Stimulated activated naive CD8-positive, alpha-beta T cell treated with anti-CD3 and anti-CD28 coated beads, Interleukin-15, amount 100 ng/mL, for 72 hours (primary cell): Measurements from ENCODE around the gene CR1L.
"Not testable (repeated sequence)": the region's sequence is repeated elsewhere in the genome, so short reads cannot be mapped to it uniquely, and the experiment has no call there.

Experiments used
- ATAC-seq: fragments of 150-1000 bp; cut with Tn5 transposase; 2 replicates; pipeline ENCODE4 v1.10.0; 2021; ENCODE audit warnings: mild to moderate bottlenecking, moderate library complexity
- DNase-seq, 2 donors: peaks; one replicate each; pipeline ENCODE4 v3.0.0; 2021 to 2022
- H3K27ac Mint-ChIP-seq, 2 donors: one replicate each; pipeline ENCODE4 v1.8.0; 2022; ENCODE audit warnings: mild to moderate bottlenecking in 2 of 2, mixed read lengths in 2 of 2, moderate library complexity in 2 of 2
- H3K27me3 Mint-ChIP-seq: one replicate; pipeline ENCODE4 v1.8.0; 2022; ENCODE audit warnings: mixed read lengths
- H3K4me1 Mint-ChIP-seq: one replicate; pipeline ENCODE4 v1.8.0; 2022; ENCODE audit warnings: mild to moderate bottlenecking, mixed read lengths
- H3K4me3 Mint-ChIP-seq, 2 donors: one replicate each; pipeline ENCODE4 v1.8.0; 2022; ENCODE audit warnings: mild to moderate bottlenecking in 2 of 2, mixed read lengths in 2 of 2, moderate library complexity in 1 of 2
- H3K9me3 Mint-ChIP-seq, 2 donors: one replicate each; pipeline ENCODE4 v1.8.0; 2022; ENCODE audit warnings: mixed read lengths in 2 of 2

The CR1L gene

GRCh38 chr1:207658904-207659485, 14.1 kb downstream of the CR1L start:
- Mint-ChIP-seq H3K9me3 (peaks cover 0 to 4% of the 10 kb centered on the region in 2 donors), H3K4me1 (no peaks in the 10 kb centered on the region), H3K4me3 (no peak overlapping the region), H3K27ac (no peak overlapping the region), H3K27me3 (peaks cover 9% of the 10 kb centered on the region)
- DNase-seq = no peak
- ATAC-seq = no peak

- H3K4me3 Mint-ChIP-seq = no peak overlapping the region
- no peaks in the 10 kb centered on the region for H3K4me1 Mint-ChIP-seq
- peaks cover 9% of the 10 kb centered on the region for H3K27me3 Mint-ChIP-seq
- H3K27ac Mint-ChIP-seq = no peak overlapping the region
- peaks cover 0 to 4% of the 10 kb centered on the region in 2 donors for H3K9me3 Mint-ChIP-seq
- DNase-seq = no peak
- ATAC-seq = no peak
Observed at GRCh38 chr1:207659545-207660153, 14.7 kb downstream of the CR1L start.

DNA sequence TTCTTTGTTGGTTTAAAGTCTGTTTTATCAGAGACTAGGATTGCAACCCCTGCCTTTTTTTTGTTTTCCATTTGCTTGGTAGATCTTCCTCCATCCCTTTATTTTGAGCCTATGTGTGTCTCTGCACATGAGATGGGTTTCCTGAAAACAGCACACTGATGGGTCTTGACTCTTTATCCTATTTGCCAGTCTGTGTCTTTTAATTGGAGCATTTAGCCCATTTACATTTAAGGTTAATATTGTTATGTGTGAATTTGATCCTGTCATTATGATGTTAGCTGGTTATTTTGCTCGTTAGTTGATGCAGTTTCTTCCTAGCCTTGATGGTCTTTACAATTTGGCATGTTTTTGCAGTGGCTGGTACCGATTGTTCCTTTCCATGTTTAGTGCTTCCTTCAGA, 16.5 kb downstream of the CR1L start:
- H3K9me3 Mint-ChIP-seq, H3K4me3 Mint-ChIP-seq, H3K4me1 Mint-ChIP-seq, DNase-seq, H3K27ac Mint-ChIP-seq, ATAC-seq: not testable (repeated sequence)
- H3K27me3 Mint-ChIP-seq = peaks cover 17% of the 10 kb centered on the region

- ATAC-seq (no peak), DNase-seq (no peak)
- Mint-ChIP-seq H3K27me3 (peaks cover 57% of the 10 kb centered on the region), H3K27ac (no peak overlapping the region), H3K4me1 (peaks cover 10% of the 10 kb centered on the region), H3K9me3 (peaks cover 6 to 9% of the 10 kb centered on the region in 2 donors), H3K4me3 (no peak overlapping the region)
Observed at GRCh38 chr1:207666342-207666741, 21.4 kb downstream of the CR1L start.

DNA sequence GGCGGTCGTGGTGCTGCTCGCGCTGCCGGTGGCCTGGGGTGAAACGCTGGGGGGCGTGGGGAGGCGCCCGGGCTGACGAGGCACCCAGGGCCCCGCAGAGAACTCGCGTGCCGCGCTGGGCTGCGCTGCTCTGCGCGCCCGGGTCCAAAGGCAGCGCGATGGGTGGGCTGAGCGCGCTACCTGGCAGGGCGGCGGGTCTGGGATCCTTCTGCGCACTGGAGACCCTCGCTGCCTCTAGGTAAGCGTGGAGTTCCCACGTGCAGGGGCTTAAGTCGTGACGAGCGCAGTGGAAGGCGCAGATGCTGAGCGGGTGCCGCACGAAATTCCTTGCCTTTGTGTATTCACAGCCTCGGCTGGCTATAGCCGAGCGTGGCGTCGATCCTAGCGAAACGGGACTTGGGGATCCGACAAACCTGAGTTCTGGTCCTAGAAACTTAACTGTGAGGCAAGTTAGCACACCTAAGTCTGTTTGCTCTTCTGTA, 24.6 kb downstream of the CR1L start:
- Mint-ChIP-seq H3K9me3 (peaks cover 5 to 6% of the 10 kb centered on the region in 2 donors), H3K27ac (no peak overlapping the region), H3K4me1 (peaks cover 10% of the 10 kb centered on the region), H3K27me3 (peaks cover 61% of the 10 kb centered on the region), H3K4me3 (peak overlapping the region in 1 of 2 donors; percentile 36)
- DNase-seq = no peak
- peak; percentile 37 for ATAC-seq

DNA sequence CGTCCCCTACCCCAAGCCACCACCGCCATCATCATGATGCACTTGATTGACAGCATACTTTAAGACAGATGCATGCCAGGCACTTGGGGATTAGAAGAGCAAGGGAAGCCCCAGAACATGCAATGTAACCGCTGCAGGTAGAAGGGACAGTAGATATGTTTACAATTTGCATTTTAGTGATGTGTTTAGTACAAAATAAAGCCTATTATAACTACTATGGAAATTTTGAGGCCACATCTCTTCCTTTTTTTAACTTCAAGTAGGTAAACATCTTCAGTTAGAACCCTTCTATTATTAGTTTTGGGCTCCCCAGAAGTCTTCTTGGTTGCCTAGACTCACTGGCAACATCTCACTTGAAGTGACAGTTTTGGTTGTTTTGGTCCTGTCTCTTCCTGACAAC, 25.3 kb downstream of the CR1L start:
- ATAC-seq = no peak
- Mint-ChIP-seq H3K9me3 (peaks cover 5 to 6% of the 10 kb centered on the region in 2 donors), H3K4me3 (peak overlapping the region in 1 of 2 donors; percentile 36), H3K4me1 (peaks cover 10% of the 10 kb centered on the region), H3K27me3 (peaks cover 61% of the 10 kb centered on the region), H3K27ac (no peak overlapping the region)
- no peak for DNase-seq

DNA sequence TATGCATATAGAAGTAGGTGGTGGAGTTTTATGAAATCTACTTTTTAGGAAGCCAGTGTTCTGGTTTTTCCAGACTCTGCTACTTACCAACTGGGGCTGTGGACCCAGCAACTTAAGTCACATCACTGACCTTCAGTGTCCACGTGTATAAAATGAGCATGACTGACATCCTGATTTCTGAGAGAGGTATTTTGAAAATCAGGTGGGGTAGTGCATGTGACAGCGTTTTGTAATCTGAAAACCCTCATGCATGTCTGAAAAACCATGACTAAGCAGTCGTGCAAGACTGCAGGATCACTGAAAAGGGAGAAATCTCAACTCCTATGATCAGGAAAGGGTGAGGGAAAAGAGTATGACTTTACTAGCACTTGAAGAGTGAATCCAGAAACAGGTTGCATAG, 26.1 kb downstream of the CR1L start:
- ATAC-seq = no peak
- H3K4me3 Mint-ChIP-seq = no peak overlapping the region
- peaks cover 58% of the 10 kb centered on the region for H3K27me3 Mint-ChIP-seq
- H3K9me3 Mint-ChIP-seq = peaks cover 5% of the 10 kb centered on the region in 2 donors
- no peak overlapping the region for H3K27ac Mint-ChIP-seq
- H3K4me1 Mint-ChIP-seq = peaks cover 10% of the 10 kb centered on the region
- DNase-seq = no peak

GRCh38 chr1:207672522-207673130, 27.7 kb downstream of the CR1L start:
- peaks cover 41% of the 10 kb centered on the region for H3K27me3 Mint-ChIP-seq

GRCh38 chr1:207673399-207673798, 28.5 kb downstream of the CR1L start:
- no peaks in the 10 kb centered on the region for H3K9me3 Mint-ChIP-seq
- no peak for ATAC-seq
- peaks cover 10% of the 10 kb centered on the region for H3K4me1 Mint-ChIP-seq
- H3K27ac Mint-ChIP-seq = no peak overlapping the region
- peaks cover 34% of the 10 kb centered on the region for H3K27me3 Mint-ChIP-seq
- DNase-seq = no peak
- H3K4me3 Mint-ChIP-seq = no peak overlapping the region

More at GRCh38 chr1:207672522-207673130, 27.7 kb downstream of the CR1L start:
- DNase-seq (no peak), ATAC-seq (peak; percentile 68)
- no peaks in the 10 kb centered on the region for H3K9me3 Mint-ChIP-seq
- no peak overlapping the region for H3K4me3 Mint-ChIP-seq
- peaks cover 10% of the 10 kb centered on the region for H3K4me1 Mint-ChIP-seq
- H3K27ac Mint-ChIP-seq = no peak overlapping the region

GRCh38 chr1:207676153-207676552, 31.2 kb downstream of the CR1L start:
- Mint-ChIP-seq H3K27me3 (peaks cover 6% of the 10 kb centered on the region), H3K4me3 (no peak overlapping the region), H3K4me1 (no peaks in the 10 kb centered on the region), H3K9me3 (no peaks in the 10 kb centered on the region), H3K27ac (no peak overlapping the region)
- no peak for ATAC-seq
- DNase-seq = no peak

DNA sequence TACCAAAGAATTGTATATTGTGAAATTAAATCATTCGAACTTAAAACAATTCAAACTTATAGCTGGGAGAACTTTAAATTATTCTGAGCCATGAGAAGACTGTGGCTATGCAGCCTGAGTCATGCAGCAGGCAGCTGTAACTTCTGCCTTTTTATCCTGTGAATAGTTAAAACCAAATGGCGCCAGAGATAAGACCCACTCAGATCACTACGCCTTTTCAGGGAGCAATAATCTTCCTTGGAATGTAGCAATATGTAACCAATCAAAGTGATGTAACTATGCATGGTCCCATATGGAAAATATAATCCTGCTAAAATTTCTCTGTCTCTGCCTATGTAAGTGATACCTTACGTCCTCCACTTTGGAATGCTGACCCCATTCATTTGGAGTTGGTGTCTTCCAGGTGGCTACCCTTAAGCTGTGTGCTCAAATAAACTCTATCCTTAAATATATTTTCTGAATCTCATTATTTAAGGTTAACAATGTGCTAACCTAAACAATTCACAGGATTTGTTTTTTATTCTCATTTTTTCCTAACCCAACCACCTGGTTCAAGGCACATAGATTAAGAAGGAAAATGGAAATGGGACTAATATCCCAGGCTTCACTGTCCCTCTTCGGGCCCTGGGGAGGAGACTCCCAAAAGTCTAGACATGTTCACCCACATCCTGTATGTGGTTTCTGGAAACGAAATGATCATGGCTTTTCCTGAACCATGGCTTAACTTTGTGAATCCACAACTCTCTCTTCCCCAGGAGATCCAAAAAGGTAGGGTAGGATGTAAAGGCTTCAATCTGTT, 35.9 kb downstream of the CR1L start:
- H3K4me1 Mint-ChIP-seq = not testable (repeated sequence)

GRCh38 chr1:207682872-207683434, 38.0 kb downstream of the CR1L start:
- not testable (repeated sequence) for H3K4me3 Mint-ChIP-seq, ATAC-seq, H3K27ac Mint-ChIP-seq

More for the DNA sequence above, 35.9 kb downstream of the CR1L start:
- H3K4me3 Mint-ChIP-seq, H3K9me3 Mint-ChIP-seq, H3K27me3 Mint-ChIP-seq, ATAC-seq, H3K27ac Mint-ChIP-seq, DNase-seq: not testable (repeated sequence)

GRCh38 chr1:207690551-207690950, 45.6 kb downstream of the CR1L start:
- H3K4me3 Mint-ChIP-seq, DNase-seq, ATAC-seq, H3K9me3 Mint-ChIP-seq, H3K4me1 Mint-ChIP-seq, H3K27ac Mint-ChIP-seq: not testable (repeated sequence)
- peaks cover 14% of the 10 kb centered on the region for H3K27me3 Mint-ChIP-seq

More at GRCh38 chr1:207682872-207683434, 38.0 kb downstream of the CR1L start:
- not testable (repeated sequence) for DNase-seq, H3K27me3 Mint-ChIP-seq, H3K4me1 Mint-ChIP-seq, H3K9me3 Mint-ChIP-seq

DNA sequence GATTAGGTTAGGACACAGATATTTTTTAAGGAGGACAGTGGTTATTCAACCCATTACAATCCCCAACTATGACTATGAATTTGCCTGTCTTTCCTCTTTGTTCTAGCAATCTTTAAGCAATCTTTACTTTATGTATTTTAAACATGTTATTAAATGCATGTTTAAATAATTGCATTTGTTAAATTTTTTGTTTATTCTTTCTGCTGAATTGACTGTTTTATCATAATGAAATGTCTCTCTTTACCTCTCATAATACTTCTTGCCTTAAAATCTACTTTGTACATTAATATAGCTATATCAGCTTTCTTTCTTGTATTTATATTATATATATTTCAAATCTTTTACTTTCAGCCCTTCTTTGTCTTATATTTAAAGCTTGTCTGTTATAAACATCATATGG, 46.1 kb downstream of the CR1L start:
- DNase-seq (no peak), ATAC-seq (no peak)
- peaks cover 14% of the 10 kb centered on the region for H3K27me3 Mint-ChIP-seq
- no peaks in the 10 kb centered on the region for H3K9me3 Mint-ChIP-seq
- no peak overlapping the region for H3K27ac Mint-ChIP-seq
- H3K4me3 Mint-ChIP-seq = no peak overlapping the region
- H3K4me1 Mint-ChIP-seq = no peaks in the 10 kb centered on the region

DNA sequence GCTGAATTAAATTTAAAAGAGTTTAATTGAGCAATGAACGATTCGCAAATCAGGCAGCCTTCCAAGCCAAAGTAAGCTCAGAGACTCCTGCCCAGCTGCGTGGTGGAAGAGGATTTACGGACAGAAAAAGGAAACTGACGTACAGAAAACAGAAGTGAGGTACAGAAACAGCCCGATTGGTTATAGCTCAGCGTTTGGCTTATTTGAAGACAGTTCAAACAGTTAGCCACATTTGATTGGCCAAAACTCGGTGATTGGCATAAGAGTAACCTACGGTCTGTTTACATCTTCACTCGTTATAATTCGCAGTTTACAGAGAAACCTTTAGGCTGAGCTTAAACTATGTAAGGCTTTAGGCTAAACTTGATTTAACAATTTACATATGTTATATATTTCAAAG, 46.9 kb downstream of the CR1L start:
- Mint-ChIP-seq H3K4me1 (no peaks in the 10 kb centered on the region), H3K27me3 (peaks cover 14% of the 10 kb centered on the region), H3K9me3 (no peaks in the 10 kb centered on the region), H3K4me3 (no peak overlapping the region), H3K27ac (no peak overlapping the region)
- no peak for ATAC-seq
- no peak for DNase-seq
